GM23338 (cell line): ENCODE measurements around the gene C19orf25. TPM values are rescaled to one million over a fixed set of nuclear protein-coding genes. Genes with fewer than 3 reads are reported as not detected.

ENCODE experiments used
- ATAC-seq: fragments of 200-7000 bp; cut with Tn5 transposase; 3 replicates; pipeline ENCODE4 v1.9.1; 2020
- DNase-seq: peaks from one replicate; pipeline ENCODE4 v3.0.0-alpha.2; 2015; ENCODE audit warnings: low spot score
- H2AFZ ChIP-seq: fragments of 200-600 bp; sonication (generic); 2 replicates; pipeline ENCODE4 v1.8.0; 2016; ENCODE audit warnings: antibody characterized with exemption, mild to moderate bottlenecking, moderate library complexity
- H3F3A ChIP-seq: fragments of 200-600 bp; sonication (generic); replicated peaks from 2 replicates; pipeline ENCODE4 v1.8.0; 2017; ENCODE audit warnings: antibody characterized with exemption, mixed run types, low read depth
- H3K27ac ChIP-seq: fragments of 200-600 bp; sonication (generic); 2 replicates; pipeline ENCODE4 v1.6.1; 2016; ENCODE audit warnings: low read depth
- H3K27me3 ChIP-seq: fragments of 200-600 bp; sonication (generic); 2 replicates; pipeline ENCODE4 v1.8.0; 2016; ENCODE audit warnings: mild to moderate bottlenecking, mixed run types, moderate library complexity; ENCODE audit not compliant: insufficient read depth
- H3K36me3 ChIP-seq: fragments of 200-600 bp; sonication (generic); 2 replicates; pipeline ENCODE4 v1.8.0; 2016; ENCODE audit warnings: mild to moderate bottlenecking; ENCODE audit not compliant: insufficient read depth
- H3K4me1 ChIP-seq: fragments of 200-600 bp; sonication (generic); 2 replicates; pipeline ENCODE4 v1.8.0; 2016; ENCODE audit warnings: mild to moderate bottlenecking, moderate library complexity; ENCODE audit not compliant: insufficient read depth
- H3K4me2 ChIP-seq: fragments of 200-600 bp; sonication (generic); 2 replicates; pipeline ENCODE4 v1.7.1; 2017; ENCODE audit warnings: mixed run types
- H3K4me3 ChIP-seq: fragments of 200-600 bp; sonication (generic); 2 replicates; pipeline ENCODE4 v1.6.1; 2016; ENCODE audit warnings: mixed run types
- H3K79me2 ChIP-seq: fragments of 200-600 bp; sonication (generic); replicated peaks from 2 replicates; pipeline ENCODE4 v1.8.0; 2017; ENCODE audit warnings: mild to moderate bottlenecking; ENCODE audit not compliant: insufficient read depth
- H3K9me2 ChIP-seq: fragments of 200-600 bp; sonication (generic); 2 replicates; pipeline ENCODE4 v1.8.0; 2017; ENCODE audit not compliant: insufficient read depth
- H4K20me1 ChIP-seq: fragments of 200-600 bp; sonication (generic); replicated peaks from 2 replicates; pipeline ENCODE4 v1.8.0; 2017; ENCODE audit warnings: mild to moderate bottlenecking; ENCODE audit not compliant: insufficient read depth
- H3K27ac Mint-ChIP-seq: 2 replicates; pipeline ENCODE4 v1.8.0; 2020; ENCODE audit warnings: inconsistent platforms, mild to moderate bottlenecking, moderate library complexity, mixed read lengths
- H3K27me3 Mint-ChIP-seq: 3 replicates; pipeline ENCODE4 v1.8.0; 2022; ENCODE audit warnings: low read depth, mild to moderate bottlenecking, moderate library complexity, mixed read lengths, inconsistent platforms; ENCODE audit not compliant: insufficient read depth, poor library complexity
- H3K36me3 Mint-ChIP-seq: 3 replicates; pipeline ENCODE4 v1.8.0; 2021; ENCODE audit warnings: low read depth, mild to moderate bottlenecking, inconsistent platforms, moderate library complexity, mixed read lengths
- H3K4me1 Mint-ChIP-seq: 3 replicates; pipeline ENCODE4 v1.8.0; 2020; ENCODE audit warnings: mild to moderate bottlenecking, inconsistent platforms, mixed read lengths
- H3K4me3 Mint-ChIP-seq: 3 replicates; pipeline ENCODE4 v1.8.0; 2021; ENCODE audit warnings: moderate library complexity, mild to moderate bottlenecking, inconsistent platforms, mixed read lengths
- H3K9me3 Mint-ChIP-seq: 3 replicates; pipeline ENCODE4 v1.8.0; 2020; ENCODE audit warnings: moderate library complexity, mild to moderate bottlenecking, inconsistent platforms, mixed read lengths
- CTCF ChIP-seq, 2 experiments: fragments of 200-600 bp in 1 of 2; sonication (generic) in 1 of 2; conservative IDR thresholded peaks; 2 replicates each; pipeline versions ENCODE4 v1.5.1 to v1.6.1; 2016 to 2017; ENCODE audit warnings: antibody characterized with exemption in 2 of 2, low read depth in 2 of 2, mild to moderate bottlenecking in 2 of 2, moderate library complexity in 1 of 2
- EZH2phosphoT487 ChIP-seq: fragments of 200-600 bp; sonication (generic); IDR thresholded peaks from one replicate; pipeline ENCODE4 v1.8.1; 2018; ENCODE audit warnings: antibody characterized with exemption; ENCODE audit not compliant: unreplicated experiment
- POLR2AphosphoS5 ChIP-seq: IDR thresholded peaks from 2 replicates; pipeline ENCODE4 v1.6.1; 2016; ENCODE audit warnings: antibody characterized with exemption, low read depth
- STAT1 ChIP-seq: IDR thresholded peaks from one replicate; pipeline ENCODE4 v1.6.1; 2016; ENCODE audit warnings: antibody characterized with exemption; ENCODE audit not compliant: unreplicated experiment
- ZNF331 ChIP-seq: fragments of 250-450 bp; sonication (Bioruptor Pico); IDR thresholded peaks from 2 replicates; pipeline ENCODE4 v1.5.0; 2020; ENCODE audit warnings: low read depth, mild to moderate bottlenecking, moderate library complexity
- ZNF462 ChIP-seq: fragments of 250-450 bp; sonication (Bioruptor Pico); IDR thresholded peaks from 2 replicates; pipeline ENCODE4 v1.5.0; 2020; ENCODE audit warnings: mild to moderate bottlenecking, moderate library complexity
- polyA plus RNA-seq: library from polyadenylated mRNA; unstranded; fragments of >200 nt; fragmentation: Nextera tagmentation; extraction: Ambion mirVana; gene quantifications from 2 replicates; pipeline ENCODE4 v1.2.1, GENCODE V29; 2016
- total RNA-seq: library from RNA; depleted of rRNA; stranded (reverse); fragments of >200 nt; shearing (Covaris generic); gene quantifications from 2 replicates; pipeline ENCODE4 v1.2.3, GENCODE V29; 2014

The C19orf25 gene
- total and polyA plus RNA-seq, 2 experiments from 2014 or later, result 43.5 to 61.1 TPM

- no peak for TF ChIP-seq ZNF462 (CRISPR knock-in tag)
These were observed 45.6 kb downstream of the C19orf25 start (continued) for GRCh38 chr19:1433119-1434039.

- ATAC-seq (no peak), DNase-seq (no peak)
- H3K4me2 ChIP-seq, result no peak overlapping the region
- H3K4me1 ChIP-seq, result no peaks in the 10 kb centered on the region
- no peaks in the 10 kb centered on the region; the same call in 2 of the 3 replicates for H3K4me1 Mint-ChIP-seq
- no peak overlapping the region for H3K4me3 Mint-ChIP-seq
- H3K27me3 ChIP-seq, result no peaks in the 10 kb centered on the region
- no peak overlapping the region for H2AFZ ChIP-seq
- H3K27ac ChIP-seq, result no peak overlapping the region
- H3K9me2 ChIP-seq, result no peaks in the 10 kb centered on the region
- H3K36me3 Mint-ChIP-seq, result peaks cover 48% of the 10 kb centered on the region
- peaks cover 21% of the 10 kb centered on the region for H4K20me1 ChIP-seq
- H3K4me3 ChIP-seq, result no peak overlapping the region
- peaks cover 15% of the 10 kb centered on the region for H3K27me3 Mint-ChIP-seq
- H3F3A ChIP-seq, result peaks cover 43% of the 10 kb centered on the region
- H3K36me3 ChIP-seq, result peaks cover 24% of the 10 kb centered on the region
- no peaks in the 10 kb centered on the region; the same call in 2 of the 3 replicates for H3K9me3 Mint-ChIP-seq
- H3K27ac Mint-ChIP-seq, result no peak overlapping the region
- H3K79me2 ChIP-seq, result peaks cover 18% of the 10 kb centered on the region; the same call in 1 of the 2 replicates
- TF ChIP-seq ZNF462 (CRISPR knock-in tag) (no peak), STAT1 (no peak), CTCF (conservative IDR thresholded peaks at IDR 0.05; ENCODE audit: low read depth in 2 of 2) (no peak), ZNF331 (CRISPR knock-in tag) (no peak), POLR2AphosphoS5 (no peak), EZH2phosphoT487 (no peak)
These were observed 46.5 kb downstream of the C19orf25 start for GRCh38 chr19:1432507-1432887.
